Breast epithelium (tissue), 4 donors: ENCODE measurements around the gene CABS1. TPM values are rescaled to one million over a fixed set of nuclear protein-coding genes. Genes with fewer than 3 reads are reported as not detected.

Source experiments
- DNase-seq, 2 donors: peaks; one replicate each; pipeline ENCODE4 v3.0.0-alpha.2; 2019; ENCODE audit warnings: low spot score in 2 of 2
- H3K27ac ChIP-seq, 2 donors: fragments of 200-600 bp; sonication (generic) in 1 of 2; one replicate each; pipeline ENCODE4 v1.5.1; 2016 to 2019; ENCODE audit warnings: mild to moderate bottlenecking in 1 of 2
- H3K27me3 ChIP-seq, 2 donors: fragments of 200-600 bp; sonication (generic) in 1 of 2; one replicate each; pipeline versions ENCODE4 v1.5.1 to v1.6.0; 2017 to 2019; ENCODE audit warnings: control low read depth in 1 of 2, mild to moderate bottlenecking in 1 of 2
- H3K36me3 ChIP-seq: fragments of 200-600 bp; one replicate; pipeline ENCODE4 v1.5.1; 2019
- H3K4me1 ChIP-seq, 2 donors: fragments of 200-600 bp; sonication (generic); one replicate each; pipeline ENCODE4 v1.5.1; 2016 to 2019; ENCODE audit warnings: control low read depth in 1 of 2
- H3K4me3 ChIP-seq, 3 donors: fragments of 200-600 bp; sonication (generic); 1 replicate in 2 of 3; 2 replicates in 1 of 3; pipeline ENCODE4 v1.5.1; 2016 to 2019; ENCODE audit warnings: mild to moderate bottlenecking in 3 of 3, moderate library complexity in 2 of 3
- H3K9me3 ChIP-seq, 2 donors: fragments of 200-600 bp; sonication (generic) in 1 of 2; one replicate each; pipeline ENCODE4 v1.5.1; 2016 to 2019; ENCODE audit warnings: control low read depth in 1 of 2
- POLR2A ChIP-seq: fragments of 450-650 bp; IDR thresholded peaks from one replicate; pipeline ENCODE4 v1.6.1; 2016; ENCODE audit warnings: antibody characterized with exemption, mild to moderate bottlenecking, moderate library complexity
- POLR2AphosphoS5 ChIP-seq, 3 donors: sonication (generic); formaldehyde crosslinking; IDR thresholded peaks; one replicate each; pipeline ENCODE4 v1.6.1; 2017; ENCODE audit warnings: antibody characterized with exemption in 3 of 3
- intact Hi-C: fragments of 100-400 bp; cut with DNase I; formaldehyde crosslinking; loops from one replicate; pipeline ENCODE4 v1.15.1; 2023; ENCODE audit warnings: low total_unique reads
- total RNA-seq, 3 donors: library from RNA; depleted of rRNA; stranded (reverse); fragments of >200 nt; gene quantifications; one replicate each; pipeline ENCODE4 v1.1.0, GENCODE V29; 2016
- TF ChIP-seq, protein P1 (sequence below), 3 donors: fragments of 450-650 bp; IDR thresholded peaks; one replicate each; pipeline ENCODE4 v1.5.1; 2016 to 2017; ENCODE audit warnings: antibody characterized with exemption in 3 of 3, mild to moderate bottlenecking in 3 of 3, moderate library complexity in 3 of 3

Gene CABS1
- total RNA-seq, 3 donors from 2014 or later = not detected

DNA sequence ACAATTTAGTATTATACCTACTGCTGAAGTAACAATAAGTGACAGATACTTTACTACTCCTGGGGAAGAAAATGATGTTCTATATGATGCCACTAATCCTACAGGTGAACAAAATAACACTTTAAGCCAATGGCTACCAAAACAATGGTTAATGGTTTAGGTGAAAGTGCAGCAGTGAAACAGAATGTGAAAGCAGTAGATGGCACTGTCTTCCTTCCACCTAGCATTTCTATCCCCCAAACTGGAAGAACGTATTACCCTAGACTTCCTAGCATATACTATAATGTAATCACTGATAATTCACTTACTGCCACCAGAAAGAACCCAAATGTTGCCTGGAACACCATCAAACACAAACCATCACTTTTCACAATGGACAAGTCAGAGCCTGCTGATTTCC is 18.9 kb upstream of the CABS1 start:
- no peaks in the 10 kb centered on the region for H3K27me3 ChIP-seq
- no peaks in the 10 kb centered on the region for H3K9me3 ChIP-seq
- intact Hi-C loops = no loop called here
- no peak overlapping the region for H3K27ac ChIP-seq
- TF ChIP-seq, protein P1, sequence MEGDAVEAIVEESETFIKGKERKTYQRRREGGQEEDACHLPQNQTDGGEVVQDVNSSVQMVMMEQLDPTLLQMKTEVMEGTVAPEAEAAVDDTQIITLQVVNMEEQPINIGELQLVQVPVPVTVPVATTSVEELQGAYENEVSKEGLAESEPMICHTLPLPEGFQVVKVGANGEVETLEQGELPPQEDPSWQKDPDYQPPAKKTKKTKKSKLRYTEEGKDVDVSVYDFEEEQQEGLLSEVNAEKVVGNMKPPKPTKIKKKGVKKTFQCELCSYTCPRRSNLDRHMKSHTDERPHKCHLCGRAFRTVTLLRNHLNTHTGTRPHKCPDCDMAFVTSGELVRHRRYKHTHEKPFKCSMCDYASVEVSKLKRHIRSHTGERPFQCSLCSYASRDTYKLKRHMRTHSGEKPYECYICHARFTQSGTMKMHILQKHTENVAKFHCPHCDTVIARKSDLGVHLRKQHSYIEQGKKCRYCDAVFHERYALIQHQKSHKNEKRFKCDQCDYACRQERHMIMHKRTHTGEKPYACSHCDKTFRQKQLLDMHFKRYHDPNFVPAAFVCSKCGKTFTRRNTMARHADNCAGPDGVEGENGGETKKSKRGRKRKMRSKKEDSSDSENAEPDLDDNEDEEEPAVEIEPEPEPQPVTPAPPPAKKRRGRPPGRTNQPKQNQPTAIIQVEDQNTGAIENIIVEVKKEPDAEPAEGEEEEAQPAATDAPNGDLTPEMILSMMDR (IDR thresholded peaks at IDR 0.05) = no peak
- TF ChIP-seq POLR2A (no peak), POLR2AphosphoS5 (IDR thresholded peaks at IDR 0.05) (no peak)
- no peak overlapping the region for H3K4me3 ChIP-seq
- no peak for DNase-seq
- H3K36me3 ChIP-seq = no peaks in the 10 kb centered on the region
- no peaks in the 10 kb centered on the region for H3K4me1 ChIP-seq

DNA sequence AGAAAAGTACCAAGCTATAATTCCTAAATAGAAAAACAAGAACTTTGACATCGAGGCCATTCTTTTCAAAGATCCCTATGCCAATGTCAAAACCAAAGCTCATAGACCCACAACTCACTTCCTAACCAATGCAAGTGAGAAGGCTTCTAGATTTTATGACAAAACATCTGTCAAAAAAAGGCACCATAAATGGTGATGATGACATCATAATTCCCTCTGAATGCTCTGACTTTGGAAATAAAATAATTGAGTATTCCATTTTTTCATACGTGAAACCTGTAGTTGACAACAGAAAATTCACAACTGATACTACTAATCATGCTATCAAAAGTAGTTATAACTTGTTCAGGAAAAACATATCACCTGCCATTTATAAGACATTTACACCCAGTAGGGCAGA is 8.7 kb upstream of the CABS1 start:
- no peak overlapping the region for H3K4me3 ChIP-seq
- intact Hi-C loops = no loop called here
- DNase-seq = no peak
- H3K4me1 ChIP-seq = no peaks in the 10 kb centered on the region
- no peaks in the 10 kb centered on the region for H3K27me3 ChIP-seq
- no peak overlapping the region for H3K27ac ChIP-seq
- H3K9me3 ChIP-seq = no peaks in the 10 kb centered on the region
- TF ChIP-seq POLR2A = no peak
- TF ChIP-seq POLR2AphosphoS5 (IDR thresholded peaks at IDR 0.05) = no peak
- TF ChIP-seq, protein P1 (IDR thresholded peaks at IDR 0.05) = no peak
- H3K36me3 ChIP-seq = no peaks in the 10 kb centered on the region

DNA sequence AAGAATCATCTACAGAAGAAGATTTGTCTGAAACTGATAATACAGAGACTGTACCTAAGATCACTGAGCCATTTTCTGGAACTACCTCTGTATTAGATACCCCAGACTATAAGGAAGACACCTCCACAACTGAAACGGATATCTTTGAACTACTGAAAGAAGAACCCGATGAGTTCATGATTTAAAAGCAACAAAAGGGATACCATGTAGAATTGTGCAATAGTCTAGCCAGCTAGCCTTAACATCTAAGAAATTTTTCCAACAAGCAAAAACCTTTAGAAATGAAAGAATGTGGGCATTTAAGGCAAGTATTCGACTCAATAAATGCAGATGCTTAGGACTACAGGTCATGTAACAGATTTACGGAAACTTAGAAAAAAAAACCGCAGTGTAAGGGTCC is 1.3 kb downstream of the CABS1 start:
- no peak for DNase-seq
- Histone ChIP-seq H3K27me3 (no peaks in the 10 kb centered on the region), H3K4me1 (no peaks in the 10 kb centered on the region), H3K4me3 (no peak overlapping the region), H3K9me3 (no peaks in the 10 kb centered on the region), H3K27ac (no peak overlapping the region), H3K36me3 (no peaks in the 10 kb centered on the region)
- TF ChIP-seq POLR2AphosphoS5 (IDR thresholded peaks at IDR 0.05) = no peak
- TF ChIP-seq POLR2A = no peak
- TF ChIP-seq, protein P1 (IDR thresholded peaks at IDR 0.05) = no peak
- intact Hi-C loops = no loop called here

GRCh38 chr4:70337886-70338420 is 3.2 kb downstream of the CABS1 start:
- intact Hi-C loops = no loop called here
- DNase-seq = no peak
- Histone ChIP-seq H3K9me3 (no peaks in the 10 kb centered on the region), H3K36me3 (no peaks in the 10 kb centered on the region), H3K27me3 (no peaks in the 10 kb centered on the region), H3K27ac (no peak overlapping the region), H3K4me1 (no peaks in the 10 kb centered on the region), H3K4me3 (no peak overlapping the region)
- TF ChIP-seq POLR2A = no peak
- TF ChIP-seq, protein P1 (IDR thresholded peaks at IDR 0.05) = no peak
- TF ChIP-seq POLR2AphosphoS5 (IDR thresholded peaks at IDR 0.05) = no peak

GRCh38 chr4:70356185-70356584 is 21.4 kb downstream of the CABS1 start:
- Histone ChIP-seq H3K4me1 (no peaks in the 10 kb centered on the region), H3K9me3 (no peaks in the 10 kb centered on the region), H3K36me3 (no peaks in the 10 kb centered on the region), H3K27me3 (no peaks in the 10 kb centered on the region), H3K4me3 (no peak overlapping the region), H3K27ac (no peak overlapping the region)
- TF ChIP-seq POLR2A (no peak), POLR2AphosphoS5 (IDR thresholded peaks at IDR 0.05) (no peak)
- TF ChIP-seq, protein P1 (IDR thresholded peaks at IDR 0.05) = no peak
- intact Hi-C loops = no loop called here
- no peak for DNase-seq
